Measurements from ENCODE around the gene ZDHHC22.

ZDHHC22 gene

GRCh38 chr14:77105145-77105939 lies 36.2 kb downstream of the ZDHHC22 start:
- H3K4me3 ChIP-seq (ENCODE audit: low read depth in 1 of 2, low read length in 2 of 2): no peak overlapping the region
- no peak overlapping the region for H3K27ac ChIP-seq (ENCODE audit: low read depth, low read length)
- no peaks in the 10 kb centered on the region for H3K9me3 ChIP-seq (ENCODE audit: control insufficient read depth in 1 of 2, low read length in 2 of 2)
- peaks cover 23 to 46% of the 10 kb centered on the region in 2 donors for H3K36me3 ChIP-seq (ENCODE audit: control insufficient read depth in 1 of 2, insufficient read depth in 2 of 2, low read length in 2 of 2)
- peaks cover 20 to 23% of the 10 kb centered on the region in 2 donors for H3K4me1 ChIP-seq (ENCODE audit: control insufficient read depth in 1 of 2, insufficient read depth in 2 of 2, low read length in 2 of 2)
- H3K9ac ChIP-seq (ENCODE audit: low read depth in 1 of 2, low read length in 2 of 2): no peak overlapping the region
- H3K27me3 ChIP-seq (ENCODE audit: control insufficient read depth in 1 of 2, insufficient read depth in 2 of 2, low read length in 2 of 2): no peaks in the 10 kb centered on the region

GRCh38 chr14:77104393-77104792 lies 37.2 kb downstream of the ZDHHC22 start:
- H3K4me1 ChIP-seq (ENCODE audit: control insufficient read depth in 1 of 2, insufficient read depth in 2 of 2, low read length in 2 of 2): peaks cover 25 to 30% of the 10 kb centered on the region in 2 donors
- H3K9ac ChIP-seq (ENCODE audit: low read depth in 1 of 2, low read length in 2 of 2): no peak overlapping the region
- H3K4me3 ChIP-seq (ENCODE audit: low read depth in 1 of 2, low read length in 2 of 2): no peak overlapping the region
- no peaks in the 10 kb centered on the region for H3K9me3 ChIP-seq (ENCODE audit: control insufficient read depth in 1 of 2, low read length in 2 of 2)
- no peak overlapping the region for H3K27ac ChIP-seq (ENCODE audit: low read depth, low read length)
- peaks cover 17 to 38% of the 10 kb centered on the region in 2 donors for H3K36me3 ChIP-seq (ENCODE audit: control insufficient read depth in 1 of 2, insufficient read depth in 2 of 2, low read length in 2 of 2)
- H3K27me3 ChIP-seq (ENCODE audit: control insufficient read depth in 1 of 2, insufficient read depth in 2 of 2, low read length in 2 of 2): no peaks in the 10 kb centered on the region

GRCh38 chr14:77103951-77104350 lies 37.6 kb downstream of the ZDHHC22 start:
- Histone ChIP-seq H3K4me1 (ENCODE audit: control insufficient read depth in 1 of 2, insufficient read depth in 2 of 2, low read length in 2 of 2) (peaks cover 29 to 33% of the 10 kb centered on the region in 2 donors), H3K9ac (ENCODE audit: low read depth in 1 of 2, low read length in 2 of 2) (no peak overlapping the region), H3K36me3 (ENCODE audit: control insufficient read depth in 1 of 2, insufficient read depth in 2 of 2, low read length in 2 of 2) (peaks cover 17 to 35% of the 10 kb centered on the region in 2 donors)

GRCh38 chr14:77103475-77103874 lies 38.1 kb downstream of the ZDHHC22 start:
- Histone ChIP-seq H3K4me3 (ENCODE audit: low read depth in 1 of 2, low read length in 2 of 2) (no peak overlapping the region), H3K4me1 (ENCODE audit: control insufficient read depth in 1 of 2, insufficient read depth in 2 of 2, low read length in 2 of 2) (peaks cover 31 to 38% of the 10 kb centered on the region in 2 donors), H3K27me3 (ENCODE audit: control insufficient read depth in 1 of 2, insufficient read depth in 2 of 2, low read length in 2 of 2) (no peaks in the 10 kb centered on the region), H3K36me3 (ENCODE audit: control insufficient read depth in 1 of 2, insufficient read depth in 2 of 2, low read length in 2 of 2) (peaks cover 17 to 30% of the 10 kb centered on the region in 2 donors), H3K27ac (ENCODE audit: low read depth, low read length) (no peak overlapping the region), H3K9ac (ENCODE audit: low read depth in 1 of 2, low read length in 2 of 2) (no peak overlapping the region), H3K9me3 (ENCODE audit: control insufficient read depth in 1 of 2, low read length in 2 of 2) (no peaks in the 10 kb centered on the region)

More at GRCh38 chr14:77103951-77104350, 37.6 kb downstream of the ZDHHC22 start:
- Histone ChIP-seq H3K27ac (ENCODE audit: low read depth, low read length) (no peak overlapping the region), H3K9me3 (ENCODE audit: control insufficient read depth in 1 of 2, low read length in 2 of 2) (no peaks in the 10 kb centered on the region), H3K27me3 (ENCODE audit: control insufficient read depth in 1 of 2, insufficient read depth in 2 of 2, low read length in 2 of 2) (no peaks in the 10 kb centered on the region), H3K4me3 (ENCODE audit: low read depth in 1 of 2, low read length in 2 of 2) (no peak overlapping the region)

GRCh38 chr14:77102154-77102553 lies 39.4 kb downstream of the ZDHHC22 start:
- no peak overlapping the region for H3K9ac ChIP-seq (ENCODE audit: low read depth in 1 of 2, low read length in 2 of 2)
- H3K4me1 ChIP-seq (ENCODE audit: control insufficient read depth in 1 of 2, insufficient read depth in 2 of 2, low read length in 2 of 2): peaks cover 32 to 40% of the 10 kb centered on the region in 2 donors

GRCh38 chr14:77100961-77101360 lies 40.6 kb downstream of the ZDHHC22 start:
- Histone ChIP-seq H3K36me3 (ENCODE audit: control insufficient read depth in 1 of 2, insufficient read depth in 2 of 2, low read length in 2 of 2) (peaks cover 0 to 6% of the 10 kb centered on the region in 2 donors), H3K9me3 (ENCODE audit: control insufficient read depth in 1 of 2, low read length in 2 of 2) (no peaks in the 10 kb centered on the region), H3K27me3 (ENCODE audit: control insufficient read depth in 1 of 2, insufficient read depth in 2 of 2, low read length in 2 of 2) (no peaks in the 10 kb centered on the region), H3K27ac (ENCODE audit: low read depth, low read length) (no peak overlapping the region), H3K4me3 (ENCODE audit: low read depth in 1 of 2, low read length in 2 of 2) (no peak overlapping the region), H3K4me1 (ENCODE audit: control insufficient read depth in 1 of 2, insufficient read depth in 2 of 2, low read length in 2 of 2) (peaks cover 43 to 47% of the 10 kb centered on the region in 2 donors), H3K9ac (ENCODE audit: low read depth in 1 of 2, low read length in 2 of 2) (peak overlapping the region in 1 of 2 donors; percentile 4)

More at GRCh38 chr14:77102154-77102553, 39.4 kb downstream of the ZDHHC22 start:
- peaks cover 9 to 17% of the 10 kb centered on the region in 2 donors for H3K36me3 ChIP-seq (ENCODE audit: control insufficient read depth in 1 of 2, insufficient read depth in 2 of 2, low read length in 2 of 2)
- no peak overlapping the region for H3K4me3 ChIP-seq (ENCODE audit: low read depth in 1 of 2, low read length in 2 of 2)
- H3K27ac ChIP-seq (ENCODE audit: low read depth, low read length): no peak overlapping the region
- H3K9me3 ChIP-seq (ENCODE audit: control insufficient read depth in 1 of 2, low read length in 2 of 2): no peaks in the 10 kb centered on the region
- H3K27me3 ChIP-seq (ENCODE audit: control insufficient read depth in 1 of 2, insufficient read depth in 2 of 2, low read length in 2 of 2): no peaks in the 10 kb centered on the region

GRCh38 chr14:77099425-77100167 lies 42.0 kb downstream of the ZDHHC22 start:
- Histone ChIP-seq H3K36me3 (ENCODE audit: control insufficient read depth in 1 of 2, insufficient read depth in 2 of 2, low read length in 2 of 2) (no peaks in the 10 kb centered on the region), H3K27ac (ENCODE audit: low read depth, low read length) (no peak overlapping the region), H3K4me3 (ENCODE audit: low read depth in 1 of 2, low read length in 2 of 2) (peak overlapping the region; percentile 91 to 100), H3K9me3 (ENCODE audit: control insufficient read depth in 1 of 2, low read length in 2 of 2) (no peaks in the 10 kb centered on the region), H3K9ac (ENCODE audit: low read depth in 1 of 2, low read length in 2 of 2) (peak overlapping the region in 1 of 2 donors; percentile 97), H3K4me1 (ENCODE audit: control insufficient read depth in 1 of 2, insufficient read depth in 2 of 2, low read length in 2 of 2) (peaks cover 35 to 47% of the 10 kb centered on the region in 2 donors), H3K27me3 (ENCODE audit: control insufficient read depth in 1 of 2, insufficient read depth in 2 of 2, low read length in 2 of 2) (no peaks in the 10 kb centered on the region)

GRCh38 chr14:77098529-77099353 lies 42.9 kb downstream of the ZDHHC22 start:
- peak overlapping the region; percentile 97 to 100 for H3K9ac ChIP-seq (ENCODE audit: low read depth in 1 of 2, low read length in 2 of 2)

GRCh38 chr14:77097700-77098528 lies 43.7 kb downstream of the ZDHHC22 start, which contains the start of gene CIPC:
CIPC (plus strand) TSS chr14:77098258; CDS start chr14:77105709, 7,451 bp downstream.
- H3K27ac ChIP-seq (ENCODE audit: low read depth, low read length): peak within 1 kb of the TSS; percentile 95
- peak within 1 kb of the TSS; percentile 91 to 100 for H3K4me3 ChIP-seq (ENCODE audit: low read depth in 1 of 2, low read length in 2 of 2)
- H3K4me1 ChIP-seq (ENCODE audit: control insufficient read depth in 1 of 2, insufficient read depth in 2 of 2, low read length in 2 of 2): peaks cover 32 to 40% of the 10 kb centered on the region in 2 donors
- H3K9ac ChIP-seq (ENCODE audit: low read depth in 1 of 2, low read length in 2 of 2): peak within 1 kb of the TSS; percentile 97 to 100
- no peaks in the 10 kb centered on the region for H3K36me3 ChIP-seq (ENCODE audit: control insufficient read depth in 1 of 2, insufficient read depth in 2 of 2, low read length in 2 of 2)
- H3K27me3 ChIP-seq (ENCODE audit: control insufficient read depth in 1 of 2, insufficient read depth in 2 of 2, low read length in 2 of 2): no peaks in the 10 kb centered on the region
- no peaks in the 10 kb centered on the region for H3K9me3 ChIP-seq (ENCODE audit: control insufficient read depth in 1 of 2, low read length in 2 of 2)

More at GRCh38 chr14:77098529-77099353, 42.9 kb downstream of the ZDHHC22 start:
- Histone ChIP-seq H3K4me1 (ENCODE audit: control insufficient read depth in 1 of 2, insufficient read depth in 2 of 2, low read length in 2 of 2) (peaks cover 32 to 40% of the 10 kb centered on the region in 2 donors), H3K27me3 (ENCODE audit: control insufficient read depth in 1 of 2, insufficient read depth in 2 of 2, low read length in 2 of 2) (no peaks in the 10 kb centered on the region), H3K4me3 (ENCODE audit: low read depth in 1 of 2, low read length in 2 of 2) (peak overlapping the region; percentile 91 to 100), H3K36me3 (ENCODE audit: control insufficient read depth in 1 of 2, insufficient read depth in 2 of 2, low read length in 2 of 2) (no peaks in the 10 kb centered on the region), H3K9me3 (ENCODE audit: control insufficient read depth in 1 of 2, low read length in 2 of 2) (no peaks in the 10 kb centered on the region), H3K27ac (ENCODE audit: low read depth, low read length) (peak overlapping the region; percentile 90)

All from duodenal mucosa (tissue), 2 donors.